Mesenchymal stem cell (in vitro differentiated cells and primary cell): ENCODE data around the gene DLX5.

Experiments used
- DNase-seq: peaks from one replicate; pipeline ENCODE4 v3.0.0-alpha.2; 2013
- H2AFZ ChIP-seq: one replicate; pipeline ENCODE4 v1.6.1; 2013; ENCODE audit warnings: low read depth, mild to moderate bottlenecking, control low read depth, inconsistent platforms, low read length, moderate library complexity
- H2AK5ac ChIP-seq: 2 replicates; pipeline ENCODE4 v1.6.1; 2013; ENCODE audit warnings: low read length, moderate library complexity, mild to moderate bottlenecking, inconsistent platforms; ENCODE audit not compliant: severe bottlenecking
- H2BK120ac ChIP-seq: one replicate; pipeline ENCODE4 v1.6.1; 2013; ENCODE audit warnings: low read depth, mild to moderate bottlenecking, inconsistent platforms, low read length, moderate library complexity
- H2BK12ac ChIP-seq, 2 experiments: one replicate each; pipeline ENCODE4 v1.6.1; 2013; ENCODE audit warnings: inconsistent platforms in 2 of 2, low read length in 2 of 2, mild to moderate bottlenecking in 2 of 2, moderate library complexity in 2 of 2, control low read depth in 1 of 2
- H2BK15ac ChIP-seq: one replicate; pipeline ENCODE4 v1.6.1; 2013; ENCODE audit warnings: mild to moderate bottlenecking, low read depth, inconsistent platforms; ENCODE audit not compliant: poor library complexity, severe bottlenecking
- H2BK5ac ChIP-seq: 2 replicates; pipeline ENCODE4 v1.6.1; 2013; ENCODE audit warnings: low read depth, mild to moderate bottlenecking, low read length, control low read depth, inconsistent platforms; ENCODE audit not compliant: poor library complexity, severe bottlenecking
- H3K14ac ChIP-seq, 2 experiments: one replicate each; pipeline ENCODE4 v1.6.1; 2013; ENCODE audit warnings: inconsistent platforms in 2 of 2, low read length in 2 of 2, control low read depth in 1 of 2, mild to moderate bottlenecking in 1 of 2, moderate library complexity in 1 of 2
- H3K18ac ChIP-seq, 2 experiments: one replicate each; pipeline ENCODE4 v1.6.1; 2013; ENCODE audit warnings: inconsistent platforms in 2 of 2, low read length in 2 of 2, control low read depth in 1 of 2, low read depth in 1 of 2, mild to moderate bottlenecking in 1 of 2
- H3K23ac ChIP-seq, 2 experiments: one replicate each; pipeline ENCODE4 v1.6.1; 2013; ENCODE audit warnings: inconsistent platforms in 2 of 2, low read length in 2 of 2, mild to moderate bottlenecking in 2 of 2, moderate library complexity in 2 of 2, control low read depth in 1 of 2
- H3K27ac ChIP-seq: 2 replicates; pipeline ENCODE4 v1.5.1; 2013; ENCODE audit warnings: mild to moderate bottlenecking, moderate library complexity, low read length, control low read depth, inconsistent platforms; ENCODE audit not compliant: poor library complexity, severe bottlenecking
- H3K27me3 ChIP-seq, 2 experiments: 2 replicates each; pipeline versions ENCODE4 v1.6.1 to v1.7.0; 2013; ENCODE audit warnings: low read length in 2 of 2, mild to moderate bottlenecking in 2 of 2, moderate library complexity in 2 of 2, control low read depth in 1 of 2, inconsistent platforms in 1 of 2; ENCODE audit not compliant: control insufficient read depth in 1 of 2, insufficient read depth in 1 of 2
- H3K36me3 ChIP-seq, 2 experiments: 2 replicates each; pipeline versions ENCODE4 v1.6.1 to v1.7.0; 2013; ENCODE audit warnings: low read length in 2 of 2, control low read depth in 1 of 2, inconsistent platforms in 1 of 2, low read depth in 1 of 2, mild to moderate bottlenecking in 1 of 2; ENCODE audit not compliant: insufficient read depth in 2 of 2, control insufficient read depth in 1 of 2
- H3K4ac ChIP-seq, 2 experiments: one replicate each; pipeline ENCODE4 v1.6.1; 2013; ENCODE audit warnings: inconsistent platforms in 2 of 2, low read length in 2 of 2, mild to moderate bottlenecking in 2 of 2, moderate library complexity in 2 of 2, control low read depth in 1 of 2, low read depth in 1 of 2
- H3K4me1 ChIP-seq: 2 replicates; pipeline ENCODE4 v1.6.1; 2013; ENCODE audit warnings: low read depth, low read length, control low read depth; ENCODE audit not compliant: control insufficient read depth, insufficient read depth
- H3K4me2 ChIP-seq: 2 replicates; pipeline ENCODE4 v1.6.1; 2013; ENCODE audit warnings: low read length, mild to moderate bottlenecking, inconsistent platforms; ENCODE audit not compliant: poor library complexity, severe bottlenecking
- H3K4me3 ChIP-seq, 2 experiments: 2 replicates each; pipeline versions ENCODE4 v1.5.1 to v1.7.0; 2013; ENCODE audit warnings: low read length in 2 of 2, mild to moderate bottlenecking in 2 of 2, control low read depth in 1 of 2, low read depth in 1 of 2; ENCODE audit not compliant: insufficient read depth in 1 of 2
- H3K79me1 ChIP-seq: replicated peaks from 2 replicates; pipeline ENCODE4 v1.6.1; 2013; ENCODE audit warnings: mild to moderate bottlenecking, control low read depth, low read length, inconsistent platforms; ENCODE audit not compliant: poor library complexity, severe bottlenecking
- H3K9ac ChIP-seq: 2 replicates; pipeline ENCODE4 v1.7.0; 2013; ENCODE audit warnings: mild to moderate bottlenecking, low read length, moderate library complexity
- H3K9me3 ChIP-seq: 2 replicates; pipeline ENCODE4 v1.7.0; 2013; ENCODE audit warnings: mild to moderate bottlenecking, low read length; ENCODE audit not compliant: control insufficient read depth
- H4K8ac ChIP-seq: one replicate; pipeline ENCODE4 v1.6.1; 2013; ENCODE audit warnings: inconsistent platforms, mild to moderate bottlenecking, low read length, moderate library complexity
- H4K91ac ChIP-seq: one replicate; pipeline ENCODE4 v1.6.1; 2013; ENCODE audit warnings: mild to moderate bottlenecking, low read length, inconsistent platforms
- WGBS: methylation state at CpG from one replicate; pipeline ENCODE4 v1.1.7; 2013; ENCODE audit warnings: mixed read lengths; 5-methylcytosine and 5-hydroxymethylcytosine counted together

Gene DLX5

DNA sequence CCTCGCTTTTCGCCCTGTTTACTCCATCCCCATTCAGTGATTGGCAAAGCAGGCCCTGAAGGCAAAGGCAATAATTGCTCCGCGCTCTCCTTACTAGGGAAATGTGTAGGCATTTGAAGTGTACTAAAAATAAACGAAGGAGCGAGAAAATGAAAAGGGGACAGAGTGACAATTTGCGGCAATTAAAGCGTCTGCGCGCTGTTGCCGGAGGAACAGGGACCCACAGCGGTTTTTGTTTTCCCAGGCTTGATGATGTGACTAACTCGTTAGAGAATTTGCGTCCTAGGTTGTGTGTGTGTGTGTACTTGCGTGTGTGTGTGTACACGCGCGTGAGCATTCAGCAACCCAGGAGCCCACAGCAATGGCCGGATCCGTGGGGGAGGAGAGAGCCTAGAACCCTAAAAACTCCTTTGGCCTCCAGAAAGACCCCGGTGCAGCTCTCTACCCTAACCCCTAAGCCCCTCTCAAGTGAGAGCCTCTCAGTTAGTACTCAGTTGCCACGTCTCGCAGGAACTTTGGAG lies 27.1 kb downstream of the DLX5 start:
- Histone ChIP-seq H4K91ac (no peak overlapping the region), H2BK12ac (no peak overlapping the region), H3K27ac (no peak overlapping the region), H2BK5ac (no peak overlapping the region), H3K27me3 (peaks cover 94 to 97% of the 10 kb centered on the region in 2 experiments), H2BK120ac (no peak overlapping the region), H2BK15ac (no peak overlapping the region), H4K8ac (no peak overlapping the region), H3K23ac (no peak overlapping the region), H3K14ac (no peak overlapping the region), H3K79me1 (no peaks in the 10 kb centered on the region), H3K9ac (no peak overlapping the region), H3K9me3 (peaks cover 17% of the 10 kb centered on the region), H3K36me3 (no peaks in the 10 kb centered on the region), H3K4me1 (peaks cover 1% of the 10 kb centered on the region), H2AFZ (no peak overlapping the region), H3K4me2 (no peak overlapping the region), H3K4me3 (no peak overlapping the region), H3K18ac (no peak overlapping the region), H3K4ac (no peak overlapping the region), H2AK5ac (no peak overlapping the region)
- no peak for DNase-seq
- WGBS: 7% methylated on average over 18 of the region's 23 CpGs

DNA sequence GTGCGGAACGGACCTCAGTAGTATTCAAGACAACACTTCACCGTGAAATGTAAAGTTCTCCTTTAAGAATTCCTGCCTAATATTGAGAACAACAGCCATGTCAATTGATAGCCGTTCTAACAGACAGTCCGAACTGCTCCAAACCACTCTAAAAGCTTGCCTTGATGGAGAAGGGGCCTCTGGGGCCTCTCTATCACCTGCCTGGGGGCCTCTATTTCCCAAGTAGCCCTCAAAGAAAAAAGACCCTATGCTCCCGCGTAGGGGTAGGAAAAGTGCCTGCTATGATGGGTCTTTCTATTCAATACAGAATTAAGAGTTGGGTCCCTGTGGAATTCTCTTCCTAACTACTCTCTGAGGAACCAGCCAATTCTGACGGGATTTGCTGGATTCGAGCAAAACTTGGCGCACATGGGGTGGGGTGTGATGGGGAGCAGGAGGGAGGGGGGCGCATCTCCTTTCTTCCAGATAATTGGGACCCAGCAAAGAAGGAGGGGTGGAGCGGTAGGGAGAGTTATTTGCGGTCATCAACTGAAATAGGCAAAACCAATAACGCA lies 27.6 kb downstream of the DLX5 start:
- Histone ChIP-seq H3K4ac (no peak overlapping the region), H3K23ac (no peak overlapping the region), H3K14ac (no peak overlapping the region), H3K79me1 (no peaks in the 10 kb centered on the region), H2AFZ (no peak overlapping the region), H4K91ac (no peak overlapping the region), H3K4me2 (no peak overlapping the region), H2BK15ac (no peak overlapping the region), H3K9me3 (peaks cover 17% of the 10 kb centered on the region), H3K36me3 (no peaks in the 10 kb centered on the region), H2BK120ac (no peak overlapping the region), H3K4me1 (peaks cover 1% of the 10 kb centered on the region), H2BK5ac (no peak overlapping the region), H3K9ac (no peak overlapping the region), H3K18ac (no peak overlapping the region), H4K8ac (no peak overlapping the region), H3K4me3 (no peak overlapping the region), H3K27me3 (peaks cover 94 to 97% of the 10 kb centered on the region in 2 experiments), H2AK5ac (no peak overlapping the region), H3K27ac (no peak overlapping the region), H2BK12ac (no peak overlapping the region)
- 13% methylated on average over 9 of the region's 14 CpGs for WGBS
- no peak for DNase-seq

DNA sequence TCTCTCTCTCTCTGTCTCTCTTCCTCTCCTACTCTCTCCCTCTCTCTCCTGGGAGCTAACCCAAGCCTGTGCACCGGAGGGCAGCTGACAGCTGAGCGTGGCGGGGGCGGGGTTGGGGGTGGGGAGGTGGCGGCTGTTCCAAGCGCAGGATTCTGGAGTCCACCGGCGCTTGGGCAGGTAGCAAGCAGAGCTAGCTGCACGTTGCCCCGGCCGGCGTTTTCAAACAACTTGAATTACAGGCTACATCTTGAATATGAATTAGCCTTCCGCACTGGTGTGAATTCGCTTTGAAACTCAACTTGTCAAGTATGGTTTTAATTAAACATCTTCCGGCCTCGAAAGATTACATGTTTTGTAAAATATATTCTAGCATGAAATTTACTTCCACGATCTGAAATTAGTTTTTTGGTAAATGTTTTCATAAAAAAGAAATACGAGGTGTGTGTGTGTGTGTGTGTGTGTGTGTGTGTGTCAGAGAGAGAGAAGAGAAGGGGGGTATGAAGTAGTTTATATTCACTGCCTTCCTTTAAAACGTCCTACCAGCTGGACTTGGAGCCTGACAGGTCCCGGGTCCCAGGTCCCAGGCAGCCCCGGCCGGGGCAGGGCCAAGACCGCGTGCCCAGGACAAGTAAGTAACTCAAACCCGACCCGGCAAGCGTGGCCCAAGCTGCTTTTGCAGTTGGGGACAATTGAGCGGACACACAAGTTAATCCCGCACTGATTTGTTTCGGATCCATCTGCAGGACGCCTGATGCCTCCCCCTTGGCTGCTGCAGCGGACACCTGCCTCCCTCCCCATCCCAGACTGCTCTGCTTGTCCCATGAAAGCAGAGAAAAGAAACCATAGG lies 28.3 kb downstream of the DLX5 start:
- H3K4me2 ChIP-seq: no peak overlapping the region
- no peak overlapping the region for H2BK120ac ChIP-seq
- peaks cover 1% of the 10 kb centered on the region for H3K4me1 ChIP-seq
- H2BK15ac ChIP-seq: no peak overlapping the region
- H3K9ac ChIP-seq: no peak overlapping the region
- H2BK5ac ChIP-seq: no peak overlapping the region
- H2BK12ac ChIP-seq: no peak overlapping the region
- H4K8ac ChIP-seq: no peak overlapping the region
- H3K9me3 ChIP-seq: peaks cover 17% of the 10 kb centered on the region
- no peak overlapping the region for H3K23ac ChIP-seq
- no peak for DNase-seq
- no peaks in the 10 kb centered on the region for H3K36me3 ChIP-seq
- WGBS: 1% methylated on average over 26 of the region's 32 CpGs
- H3K18ac ChIP-seq: no peak overlapping the region
- H4K91ac ChIP-seq: no peak overlapping the region
- H2AK5ac ChIP-seq: no peak overlapping the region
- no peak overlapping the region for H2AFZ ChIP-seq
- H3K14ac ChIP-seq: no peak overlapping the region
- H3K4me3 ChIP-seq: no peak overlapping the region
- no peak overlapping the region for H3K4ac ChIP-seq
- no peaks in the 10 kb centered on the region for H3K79me1 ChIP-seq
- no peak overlapping the region for H3K27ac ChIP-seq
- peaks cover 93 to 97% of the 10 kb centered on the region in 2 experiments for H3K27me3 ChIP-seq

DNA sequence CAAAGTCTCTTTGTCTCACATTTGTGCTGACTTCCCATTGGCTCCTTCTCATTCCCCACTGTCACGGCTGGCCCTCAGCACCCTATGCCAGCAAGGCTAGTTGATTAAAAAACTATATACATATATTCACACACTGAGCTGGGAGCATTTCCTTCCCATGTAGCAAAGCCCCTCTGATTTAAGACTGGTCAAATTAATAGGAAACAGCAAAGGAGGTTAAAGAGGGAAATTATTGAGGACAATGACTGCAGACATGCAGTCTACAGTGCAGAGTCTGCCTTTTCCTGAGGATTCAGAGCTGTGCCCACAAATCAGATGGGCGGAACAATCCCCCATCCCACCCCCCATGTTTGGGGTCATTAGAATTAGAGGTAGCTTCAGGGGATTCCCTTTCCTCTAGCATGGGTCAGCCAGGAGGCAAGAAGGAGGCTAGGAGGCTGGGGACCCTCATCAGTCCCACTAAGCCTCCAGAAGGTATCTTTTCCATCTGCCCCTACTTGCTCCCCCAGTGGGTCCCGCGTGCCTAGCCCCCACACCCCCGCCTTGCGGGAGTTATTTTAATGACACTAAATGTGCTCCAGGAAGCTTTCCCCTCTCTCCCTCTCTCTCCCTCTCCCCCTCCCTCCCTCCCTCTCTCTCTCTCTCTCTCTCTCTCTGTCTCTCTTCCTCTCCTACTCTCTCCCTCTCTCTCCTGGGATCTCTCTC lies 29.1 kb downstream of the DLX5 start:
- Histone ChIP-seq H3K27ac (no peak overlapping the region), H3K9me3 (peaks cover 11% of the 10 kb centered on the region), H2AK5ac (no peak overlapping the region), H3K36me3 (no peaks in the 10 kb centered on the region), H3K23ac (no peak overlapping the region), H3K4me3 (no peak overlapping the region), H2BK5ac (no peak overlapping the region), H3K14ac (no peak overlapping the region), H2AFZ (no peak overlapping the region), H3K4me1 (peaks cover 1% of the 10 kb centered on the region), H3K27me3 (peaks cover 85 to 96% of the 10 kb centered on the region in 2 experiments), H2BK12ac (no peak overlapping the region), H4K91ac (no peak overlapping the region), H3K4ac (no peak overlapping the region), H3K79me1 (no peaks in the 10 kb centered on the region), H3K18ac (no peak overlapping the region), H2BK15ac (no peak overlapping the region), H2BK120ac (no peak overlapping the region), H3K4me2 (no peak overlapping the region), H4K8ac (no peak overlapping the region), H3K9ac (no peak overlapping the region)
- no peak for DNase-seq
- 0% methylated on average over 5 of the region's 6 CpGs for WGBS
